Putamen (tissue), 1 donor: Measurements from ENCODE around the gene WDR72.
"Not testable (repeated sequence)": the region's sequence is repeated elsewhere in the genome, so short reads cannot be mapped to it uniquely, and the experiment has no call there.

ENCODE experiments used
- DNase-seq: peaks from one replicate; pipeline ENCODE4 v3.0.0-alpha.2; 2016; ENCODE audit warnings: low spot score

Gene WDR72

DNA sequence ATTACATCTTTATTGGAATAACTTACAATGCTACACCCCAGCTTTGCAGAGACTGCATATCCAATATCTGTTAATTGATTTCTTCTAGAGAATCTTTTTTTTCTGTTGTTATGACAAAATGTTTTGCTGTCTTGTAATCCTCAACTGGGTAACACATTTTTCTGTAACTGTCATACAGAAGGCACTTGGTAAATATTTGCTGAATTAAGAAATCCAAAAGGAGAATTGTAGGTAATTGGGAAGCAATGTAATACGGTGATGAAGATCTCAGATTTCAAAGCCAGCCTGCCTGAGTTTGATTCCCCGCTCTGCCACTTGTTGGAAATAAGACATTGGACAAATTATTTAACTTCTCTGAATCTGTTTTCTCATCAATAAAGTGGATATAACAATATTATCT, 169.1 kb downstream of the WDR72 start:
- no peak for DNase-seq

DNA sequence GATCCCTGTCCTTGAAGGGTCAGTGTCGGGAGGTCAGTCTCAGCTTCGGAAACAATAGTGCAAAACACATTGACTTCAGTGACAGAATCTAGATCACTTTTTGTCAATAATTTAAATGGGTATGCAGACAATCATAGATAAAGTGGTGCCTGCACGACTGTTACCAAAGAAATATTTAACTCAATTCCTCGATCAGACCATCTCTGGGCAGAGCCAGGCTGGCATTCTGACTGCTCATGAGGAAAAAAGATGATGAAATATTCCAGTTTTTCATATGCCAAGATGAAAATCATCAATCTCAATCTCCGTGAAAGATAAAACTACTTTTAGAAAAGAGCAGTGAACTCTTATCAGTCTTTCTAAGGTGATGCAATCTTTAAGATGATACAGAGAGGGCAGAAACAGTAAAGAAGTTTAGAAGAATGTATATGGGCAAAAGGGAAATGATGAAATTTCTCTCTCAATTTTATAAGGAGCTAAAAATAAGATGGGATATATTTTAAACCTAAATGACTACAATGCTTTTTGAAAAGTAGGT, 169.9 kb downstream of the WDR72 start:
- DNase-seq: no peak

DNA sequence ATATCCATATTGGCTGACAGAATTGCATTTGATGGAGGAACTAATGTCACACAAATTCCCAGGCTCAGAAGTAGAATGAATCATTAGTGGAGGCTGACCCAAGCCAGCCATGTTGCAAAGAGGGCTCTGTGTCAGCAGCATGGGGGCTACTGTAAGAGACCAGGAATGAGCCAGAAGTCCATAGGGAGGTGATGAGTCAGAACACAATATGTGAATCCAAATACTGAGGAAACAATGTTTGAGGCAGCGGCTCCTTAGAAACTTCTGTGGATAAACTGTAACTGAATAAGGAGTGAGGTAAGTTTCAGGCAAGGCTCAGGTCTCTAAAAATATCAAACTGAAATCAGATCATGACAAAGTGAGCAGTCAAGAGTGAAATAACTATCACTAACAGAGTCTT, 170.7 kb downstream of the WDR72 start:
- DNase-seq: no peak

DNA sequence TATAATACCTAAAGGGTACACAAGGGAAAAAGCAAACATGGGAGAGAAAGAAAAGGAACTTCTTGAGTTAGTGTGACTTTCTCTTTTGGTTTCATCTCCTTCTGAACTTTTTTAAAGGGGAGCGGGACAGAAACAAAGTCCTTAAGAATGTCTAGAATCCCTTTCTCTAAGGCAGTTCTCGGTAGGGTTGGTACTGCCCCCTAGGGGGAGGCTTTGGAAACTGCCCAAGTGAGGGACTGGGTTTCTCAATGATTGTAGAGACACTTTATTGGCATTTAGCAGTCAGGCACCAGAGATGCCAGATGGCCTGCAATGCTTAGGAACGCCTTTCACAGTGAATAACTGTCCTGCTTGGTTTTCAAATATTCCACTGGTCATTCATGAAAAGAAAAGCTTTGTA, 172.7 kb downstream of the WDR72 start:
- no peak for DNase-seq

GRCh38 chr15:53581513-53581912, 177.9 kb downstream of the WDR72 start:
- DNase-seq: no peak

GRCh38 chr15:53580366-53580765, 179.1 kb downstream of the WDR72 start:
- DNase-seq: no peak

- DNase-seq: peak; percentile 6
Observed at GRCh38 chr15:53576841-53577240, 182.6 kb downstream of the WDR72 start.

DNA sequence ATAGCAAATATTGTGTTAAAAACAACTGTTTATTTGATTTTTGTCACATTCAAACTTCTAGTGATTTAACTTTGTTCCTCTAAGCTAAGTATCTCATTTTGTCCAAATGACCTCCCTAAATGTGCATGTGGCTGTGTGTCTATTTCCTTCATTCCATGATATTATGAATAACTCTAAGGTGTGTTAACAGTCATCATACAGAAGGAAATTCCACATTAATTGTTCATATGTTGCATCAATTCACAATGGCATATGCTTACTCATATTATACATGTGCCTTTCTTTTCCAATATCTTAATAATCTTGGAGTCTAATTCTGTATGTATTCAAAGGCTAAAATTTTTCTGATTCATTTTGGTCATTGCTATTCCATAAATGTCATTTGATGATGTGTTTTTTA, 186.4 kb downstream of the WDR72 start:
- DNase-seq: no peak

GRCh38 chr15:53569751-53570480, 189.5 kb downstream of the WDR72 start:
- no peak for DNase-seq

- no peak for DNase-seq
Observed at GRCh38 chr15:53566912-53567311, 192.6 kb downstream of the WDR72 start.

- no peak for DNase-seq
Observed at GRCh38 chr15:53565721-53566120, 193.7 kb downstream of the WDR72 start.

DNA sequence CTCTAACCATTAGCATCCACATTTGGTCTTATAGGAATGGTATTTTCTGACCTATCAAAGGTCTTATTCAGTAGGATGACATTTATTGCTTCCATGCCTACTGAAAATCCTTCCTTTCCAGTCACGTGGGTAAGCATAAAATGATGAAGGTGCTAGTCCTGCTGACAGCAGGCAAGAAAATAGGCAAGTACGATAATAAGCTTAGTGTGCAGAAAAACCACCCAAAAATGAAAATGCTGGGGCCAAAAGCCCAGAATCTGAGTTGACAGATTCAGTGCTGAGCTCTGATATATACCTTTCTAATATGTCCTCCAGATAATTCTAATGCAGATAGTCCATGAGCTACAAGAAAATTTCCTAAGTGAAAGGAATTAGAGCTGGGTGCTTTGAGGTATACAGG, 194.8 kb downstream of the WDR72 start:
- DNase-seq: no peak

DNA sequence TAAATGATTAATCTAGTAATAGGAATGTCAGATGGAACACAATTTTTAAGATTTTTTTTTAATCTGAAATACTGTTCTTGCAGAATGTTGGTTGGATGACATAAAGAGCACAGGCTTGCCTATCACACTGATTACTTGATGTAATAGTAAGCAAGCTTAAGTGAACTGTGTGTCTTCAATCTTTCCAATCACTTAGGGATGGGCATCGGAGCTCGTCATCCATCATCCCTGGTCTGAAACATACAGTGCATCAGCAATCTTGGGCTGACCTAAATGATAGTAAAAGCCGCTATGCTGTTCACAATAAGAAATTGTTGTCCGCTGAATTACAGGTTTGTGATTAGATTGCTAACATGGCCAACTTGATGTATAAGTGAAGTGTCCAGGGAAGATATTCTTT, 195.8 kb downstream of the WDR72 start:
- DNase-seq: no peak

DNA sequence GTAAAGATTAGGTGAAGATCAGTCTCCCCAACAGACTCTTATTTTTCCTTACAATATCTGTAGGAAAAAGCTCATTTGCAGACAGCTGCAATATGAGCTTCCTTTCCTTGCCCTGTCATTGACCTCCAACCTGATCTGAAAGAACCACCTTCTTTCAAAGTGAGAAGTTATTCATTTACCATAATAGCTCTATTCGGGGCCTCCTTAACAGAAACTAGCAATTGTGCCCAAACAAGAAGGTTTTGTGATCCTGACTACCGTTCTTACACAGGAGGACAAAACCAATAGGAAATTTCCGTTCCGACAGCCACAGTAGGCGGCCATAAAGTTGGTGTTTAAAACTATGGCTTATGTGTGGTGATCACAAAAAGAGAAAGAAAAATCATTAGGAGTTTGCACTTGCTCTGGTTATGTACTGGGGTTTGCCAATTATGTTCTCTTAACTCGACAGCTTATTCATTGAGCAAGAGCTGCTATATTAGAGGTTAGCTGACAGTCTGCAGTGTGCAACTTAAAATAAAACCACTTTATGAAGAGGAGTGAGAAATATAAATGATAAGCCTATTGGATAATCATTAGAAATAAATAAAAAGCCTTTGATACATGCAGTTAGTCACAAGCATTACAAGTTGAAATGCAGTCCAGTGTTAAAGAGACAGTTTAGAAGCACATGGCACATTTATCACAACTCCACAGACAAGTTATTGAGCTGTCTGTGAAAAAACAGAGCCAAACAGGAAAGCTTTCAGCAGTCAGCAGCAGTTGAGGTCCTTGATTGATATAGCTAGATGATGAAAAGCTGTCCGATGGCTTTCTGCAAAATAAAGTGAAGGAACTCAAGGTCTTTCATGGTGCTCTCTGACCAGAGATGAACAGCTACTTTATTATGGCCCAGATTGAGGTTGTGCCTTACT, 199.8 kb downstream of the WDR72 start:
- DNase-seq: no peak

- no peak for DNase-seq
Observed at GRCh38 chr15:53558384-53558783, 201.1 kb downstream of the WDR72 start.

DNA sequence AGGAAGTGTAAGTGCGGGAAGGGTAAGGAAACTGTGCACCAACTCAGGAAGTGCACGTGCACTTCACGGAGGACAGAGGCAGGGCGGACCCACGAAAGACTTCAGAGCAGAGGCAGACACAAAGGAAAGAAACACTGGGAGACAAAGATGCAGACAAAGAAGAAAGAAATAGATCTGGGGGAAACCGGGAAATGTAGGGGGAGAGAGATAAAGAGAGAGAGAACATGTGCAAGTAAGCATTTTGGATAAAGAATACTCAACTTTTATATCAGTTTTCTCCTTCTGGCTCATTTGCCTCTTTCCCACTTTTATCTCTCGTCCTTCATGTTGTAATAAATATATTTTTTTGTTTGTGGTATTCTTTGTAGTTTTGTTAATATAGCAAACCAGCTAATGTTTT, 204.2 kb downstream of the WDR72 start:
- DNase-seq: no peak

DNA sequence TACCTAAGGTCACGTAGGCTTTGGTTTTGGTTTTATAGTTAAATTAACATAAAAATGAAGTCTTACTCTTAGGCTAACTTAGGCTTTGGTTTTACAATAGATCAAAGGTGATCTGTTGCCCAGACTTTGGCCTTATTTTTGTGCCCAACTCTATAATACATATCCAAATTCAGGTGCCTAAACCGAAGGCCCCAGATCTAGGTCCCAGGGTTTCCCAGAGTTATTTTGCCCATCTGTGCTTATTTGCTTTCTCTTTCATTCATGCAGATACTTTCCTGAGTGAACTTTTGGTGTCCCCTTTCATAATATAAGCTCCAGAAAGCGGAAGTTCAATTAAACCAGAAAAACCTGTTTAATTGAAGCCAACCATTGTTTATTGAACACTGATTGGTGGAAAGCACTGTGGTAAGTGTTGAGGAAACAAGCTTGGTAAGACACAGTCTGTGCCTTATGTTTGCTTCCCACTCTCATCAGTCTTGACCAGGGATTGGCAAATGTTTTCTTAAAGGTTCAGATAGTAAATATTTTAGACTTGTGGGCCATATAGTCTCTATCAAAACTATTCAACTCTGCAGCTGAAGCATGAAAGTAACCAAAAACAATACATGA, 209.7 kb downstream of the WDR72 start:
- DNase-seq: no peak

DNA sequence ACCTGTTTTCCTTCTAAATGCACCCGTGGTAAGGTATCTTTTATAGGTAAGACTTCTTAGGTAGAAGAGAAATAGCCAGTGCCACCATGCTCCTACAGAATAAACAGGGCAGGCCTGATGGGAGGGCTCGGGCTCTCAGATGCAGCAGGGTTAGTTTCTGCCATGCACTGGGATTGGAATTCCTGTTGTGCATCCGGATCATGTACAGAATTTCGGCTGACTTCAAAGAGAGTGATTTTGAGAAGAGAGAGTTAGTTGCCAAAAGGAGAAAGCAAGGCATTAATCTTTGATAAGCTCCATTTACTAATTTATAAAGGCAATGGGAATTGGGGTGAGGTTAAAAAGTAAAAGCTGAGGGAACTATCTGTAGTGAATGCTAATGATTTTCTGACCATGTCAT, 211.2 kb downstream of the WDR72 start:
- no peak for DNase-seq

DNA sequence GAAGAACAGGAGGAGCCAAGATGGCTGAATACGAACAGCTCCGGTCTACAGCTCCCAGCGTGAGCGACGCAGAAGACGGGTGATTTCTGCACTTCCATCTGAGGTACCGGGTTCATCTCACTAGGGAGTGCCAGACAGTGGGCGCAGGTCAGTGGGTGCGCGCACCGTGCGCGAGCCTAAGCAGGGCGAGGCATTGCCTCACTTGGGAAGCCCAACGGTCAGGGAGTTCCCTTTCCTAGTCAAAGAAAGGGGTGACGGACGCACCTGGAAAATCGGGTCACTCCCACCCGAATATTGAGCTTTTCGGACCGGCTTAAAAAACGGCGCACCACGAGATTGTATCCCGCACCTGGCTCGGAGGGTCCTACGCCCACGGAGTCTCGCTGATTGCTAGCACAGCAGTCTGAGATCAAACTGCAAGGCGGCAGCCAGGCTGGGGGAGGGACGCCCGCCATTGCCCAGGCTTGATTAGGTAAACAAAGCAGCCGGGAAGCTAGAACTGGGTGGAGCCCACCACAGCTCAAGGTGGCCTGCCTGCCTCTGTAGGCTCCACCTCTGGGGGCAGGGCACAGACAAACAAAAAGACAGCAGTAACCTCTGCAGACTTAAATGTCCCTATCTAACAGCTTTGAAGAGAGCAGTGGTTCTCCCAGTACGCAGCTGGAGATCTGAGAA, 218.7 kb downstream of the WDR72 start:
- not testable (repeated sequence) for DNase-seq

GRCh38 chr15:53539878-53540277, 219.6 kb downstream of the WDR72 start:
- no peak for DNase-seq

DNA sequence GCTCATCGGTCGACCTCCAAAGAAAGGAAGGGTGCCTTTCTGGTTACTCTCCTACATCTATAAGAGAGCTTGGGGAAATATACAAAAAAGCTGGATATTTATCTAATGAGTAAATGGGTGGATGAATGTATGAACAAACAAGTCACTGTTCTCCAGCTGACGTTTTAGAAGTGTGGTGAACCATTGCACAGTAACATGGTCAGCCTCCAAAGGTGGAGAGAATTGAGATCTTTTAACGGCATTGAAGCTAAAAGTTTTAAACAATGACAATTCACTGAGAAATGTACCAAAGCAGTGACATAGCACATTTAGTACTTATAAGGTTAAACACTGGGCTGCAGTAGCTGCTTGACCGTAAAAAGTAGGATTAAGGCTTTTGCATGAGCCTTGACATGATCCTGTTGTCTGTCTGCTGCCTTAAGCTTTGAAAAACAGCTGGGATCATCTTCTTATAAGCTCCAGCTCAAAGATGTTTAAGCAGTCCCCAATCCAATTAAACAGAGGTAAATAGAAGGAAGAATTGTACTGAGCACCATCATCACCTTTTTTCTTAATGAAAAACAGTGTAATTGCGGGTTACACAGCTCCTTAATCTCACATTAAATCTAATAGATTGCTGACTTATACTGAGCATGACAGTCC, 222.9 kb downstream of the WDR72 start:
- DNase-seq: no peak

DNA sequence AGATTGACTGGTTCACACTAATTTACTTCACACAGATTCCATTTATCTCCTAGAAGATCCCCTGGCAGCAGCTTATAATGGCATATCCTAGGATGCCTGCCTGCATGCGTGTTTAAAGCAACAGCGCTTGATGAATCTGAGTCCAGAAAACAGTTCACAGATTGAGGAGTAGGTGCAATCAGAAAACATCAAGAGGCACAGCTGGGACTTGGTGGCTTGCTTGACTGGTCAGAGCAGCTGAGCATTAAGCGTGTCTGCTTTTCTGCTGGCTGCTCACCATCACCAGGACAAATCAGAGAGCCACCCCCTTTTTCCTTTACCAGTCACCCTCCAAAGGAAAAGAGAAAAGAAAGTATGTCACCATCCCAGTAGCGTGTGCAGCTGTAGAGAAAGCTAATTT, 223.6 kb downstream of the WDR72 start:
- DNase-seq: no peak
